Measurements from ENCODE around the gene LRRC28. TPM values are rescaled to one million over a fixed set of nuclear protein-coding genes. Genes with fewer than 3 reads are reported as not detected.

Gene LRRC28
- polyA plus RNA-seq, 1 donor from 2014 or later: 20.4 TPM

GRCh38 chr15:99257107-99257750, 5.9 kb downstream of the LRRC28 start:
- no peak overlapping the region for H3K4me2 ChIP-seq (ENCODE audit: low read length)
- no peak overlapping the region for H3K9ac ChIP-seq (ENCODE audit: low read length)
- H2AFZ ChIP-seq (ENCODE audit: low read depth, low read length): no peak overlapping the region
- no peaks in the 10 kb centered on the region for H3K9me3 ChIP-seq (ENCODE audit: low read length)
- H3K36me3 ChIP-seq (ENCODE audit: insufficient read depth, low read length): peaks cover 4% of the 10 kb centered on the region
- H3F3A ChIP-seq (ENCODE audit: insufficient read depth, low read length, poor library complexity, severe bottlenecking): no peaks in the 10 kb centered on the region
- no peaks in the 10 kb centered on the region for H3K9me2 ChIP-seq (ENCODE audit: insufficient read depth, low read length)
- TF ChIP-seq CTCF (IDR thresholded peaks at IDR 0.05; ENCODE audit: poor library complexity, severe bottlenecking) (no peak), SMC3 (conservative IDR thresholded peaks at IDR 0.05; ENCODE audit: poor library complexity) (no peak), MXI1 (conservative IDR thresholded peaks at IDR 0.05; ENCODE audit: poor library complexity, severe bottlenecking) (no peak), POLR2AphosphoS5 (IDR thresholded peaks at IDR 0.05) (no peak), REST (IDR thresholded peaks at IDR 0.05; ENCODE audit: borderline replicate concordance) (no peak), RAD21 (conservative IDR thresholded peaks at IDR 0.05) (no peak), EZH2 (IDR thresholded peaks at IDR 0.05; ENCODE audit: borderline replicate concordance, insufficient read depth, low read length, poor library complexity, severe bottlenecking) (no peak)
- no peak overlapping the region for H3K27ac ChIP-seq (ENCODE audit: low read length)
- no peaks in the 10 kb centered on the region for H3K27me3 ChIP-seq (ENCODE audit: insufficient read depth, low read depth, low read length)
- H3K4me3 ChIP-seq (ENCODE audit: low read length): no peak overlapping the region
- no peaks in the 10 kb centered on the region for H4K20me1 ChIP-seq (ENCODE audit: insufficient read depth)
- H3K79me2 ChIP-seq (replicated peaks; ENCODE audit: insufficient read depth, low read length): no peaks in the 10 kb centered on the region

GRCh38 chr15:99264125-99264524, 12.8 kb downstream of the LRRC28 start:
- no peaks in the 10 kb centered on the region for H3K79me2 ChIP-seq (replicated peaks; ENCODE audit: insufficient read depth, low read length)
- no peaks in the 10 kb centered on the region for H4K20me1 ChIP-seq (ENCODE audit: insufficient read depth)
- H3K4me3 ChIP-seq (ENCODE audit: low read length): no peak overlapping the region
- H3K9me2 ChIP-seq (ENCODE audit: insufficient read depth, low read length): no peaks in the 10 kb centered on the region
- H3K27me3 ChIP-seq (ENCODE audit: insufficient read depth, low read depth, low read length): no peaks in the 10 kb centered on the region
- H3F3A ChIP-seq (ENCODE audit: insufficient read depth, low read length, poor library complexity, severe bottlenecking): no peaks in the 10 kb centered on the region
- no peak overlapping the region for H3K27ac ChIP-seq (ENCODE audit: low read length)
- H3K9ac ChIP-seq (ENCODE audit: low read length): no peak overlapping the region
- H3K36me3 ChIP-seq (ENCODE audit: insufficient read depth, low read length): no peaks in the 10 kb centered on the region
- H2AFZ ChIP-seq (ENCODE audit: low read depth, low read length): no peak overlapping the region
- TF ChIP-seq TAF1 (IDR thresholded peaks at IDR 0.05; ENCODE audit: low read depth): no peak
- TF ChIP-seq RAD21 (conservative IDR thresholded peaks at IDR 0.05): no peak
- no peak for TF ChIP-seq REST (IDR thresholded peaks at IDR 0.05; ENCODE audit: borderline replicate concordance)
- TF ChIP-seq SMC3 (conservative IDR thresholded peaks at IDR 0.05; ENCODE audit: poor library complexity): no peak
- TF ChIP-seq POLR2AphosphoS5 (IDR thresholded peaks at IDR 0.05): no peak
- TF ChIP-seq CTCF (IDR thresholded peaks at IDR 0.05; ENCODE audit: poor library complexity, severe bottlenecking): no peak
- no peak for TF ChIP-seq EZH2 (IDR thresholded peaks at IDR 0.05; ENCODE audit: borderline replicate concordance, insufficient read depth, low read length, poor library complexity, severe bottlenecking)
- H3K9me3 ChIP-seq (ENCODE audit: low read length): no peaks in the 10 kb centered on the region
- H3K4me2 ChIP-seq (ENCODE audit: low read length): no peak overlapping the region

Data from neural cell (in vitro differentiated cells).